ENCODE data around the gene TP53I11. TPM values are rescaled to one million over a fixed set of nuclear protein-coding genes. Genes with fewer than 3 reads are reported as not detected.

TP53I11 gene
- total RNA-seq, 1 experiment from 2014 or later: 94.2 TPM

- DNase-seq: peak; percentile 69
- H3T11ph ChIP-seq (ENCODE audit: low read length): no peak overlapping the region
- Mint-ChIP-seq H3K4me1 (peaks cover 22 to 33% of the 10 kb centered on the region in 2 experiments), H3K4me3 (peak overlapping the region in 1 of 2 experiments; percentile 72; a peak in 3 of 5 replicates), H3K27ac (peak overlapping the region in 1 of 3 experiments; percentile 82; a peak in 2 of 7 replicates), H3K9me3 (no peaks in the 10 kb centered on the region; a peak in 1 of 5 replicates), H3K27me3 (ENCODE audit: low read depth) (peaks cover 3% of the 10 kb centered on the region), H3K36me3 (ENCODE audit: insufficient read depth in 1 of 3, low read depth in 3 of 3) (no peaks in the 10 kb centered on the region)
- no peaks in the 10 kb centered on the region for H3K23me2 ChIP-seq (ENCODE audit: insufficient read length, low read depth, low read length, poor library complexity, severe bottlenecking)
- H2BK120ac ChIP-seq (ENCODE audit: low read depth, low read length, poor library complexity, severe bottlenecking): no peak overlapping the region
- no peaks in the 10 kb centered on the region for H4K20me1 ChIP-seq (ENCODE audit: control insufficient read depth, insufficient read depth, insufficient read length)
- no peak overlapping the region for H3K14ac ChIP-seq (ENCODE audit: insufficient read depth, low read length)
- H3K9me3 ChIP-seq (ENCODE audit: control insufficient read depth, low read depth, low read length): no peaks in the 10 kb centered on the region
- no peaks in the 10 kb centered on the region for H3K79me1 ChIP-seq (ENCODE audit: insufficient read depth, low read depth, low read length, poor library complexity, severe bottlenecking)
- no peak overlapping the region for H4K8ac ChIP-seq (replicated peaks; ENCODE audit: insufficient read length, low read depth, low read length)
- H2AFZ ChIP-seq (ENCODE audit: low read length): no peak overlapping the region
- H3K27ac ChIP-seq (ENCODE audit: insufficient read length, low read depth, low read length): no peak overlapping the region
- H3K18ac ChIP-seq (ENCODE audit: insufficient read length, low read depth, low read length): no peak overlapping the region
- no peak overlapping the region for H3K9ac ChIP-seq (ENCODE audit: extremely low read depth, insufficient read length, low read length)
- no peak overlapping the region for H3K4ac ChIP-seq (ENCODE audit: low read depth, low read length)
- H2BK20ac ChIP-seq (ENCODE audit: low read depth, low read length, poor library complexity, severe bottlenecking): no peak overlapping the region
- no peak overlapping the region for H2BK5ac ChIP-seq (ENCODE audit: insufficient read length, low read length)
- no peak overlapping the region for H4K91ac ChIP-seq (ENCODE audit: insufficient read length, low read depth, low read length)
- H2BK15ac ChIP-seq (ENCODE audit: low read depth, low read length): no peak overlapping the region
- no peak overlapping the region for H3K23ac ChIP-seq (ENCODE audit: insufficient read length, low read depth, low read length)
- no peaks in the 10 kb centered on the region for H3K27me3 ChIP-seq (ENCODE audit: insufficient read depth, low read length)
- no peaks in the 10 kb centered on the region for H3K79me2 ChIP-seq (ENCODE audit: insufficient read depth, low read length)
- no peak overlapping the region for H3K56ac ChIP-seq (ENCODE audit: insufficient read length, low read depth, low read length)
- peaks cover 2% of the 10 kb centered on the region; the same call in 1 of the 2 replicates for H3K4me1 ChIP-seq (ENCODE audit: insufficient read depth, low read length)
- no peak overlapping the region for H2BK12ac ChIP-seq (ENCODE audit: insufficient read length, low read depth, low read length)
- TF ChIP-seq CTCF (conservative IDR thresholded peaks at IDR 0.05): no peak
- no peak overlapping the region for H4K5ac ChIP-seq (ENCODE audit: insufficient read length, low read depth, low read length)
- H3K4me2 ChIP-seq (ENCODE audit: insufficient read depth, insufficient read length, low read length): peak overlapping the region; percentile 55
- no peak overlapping the region for H2AK5ac ChIP-seq (ENCODE audit: insufficient read length, low read length)
- WGBS (ENCODE audit: extremely low coverage, insufficient read length, low lambda C conversion rate): no CpG with 5 or more reads among the region's 12 CpGs
Measured at GRCh38 chr11:44912270-44912987, 38.3 kb downstream of the TP53I11 start.
